GM10847 (cell line): ENCODE results near the gene IL16.

ENCODE experiments used
- POLR2A ChIP-seq: IDR thresholded peaks from 2 replicates; pipeline ENCODE4 v1.6.1; 2011; ENCODE audit not compliant: insufficient read length; ENCODE audit errors: extremely low read depth

IL16 gene

DNA sequence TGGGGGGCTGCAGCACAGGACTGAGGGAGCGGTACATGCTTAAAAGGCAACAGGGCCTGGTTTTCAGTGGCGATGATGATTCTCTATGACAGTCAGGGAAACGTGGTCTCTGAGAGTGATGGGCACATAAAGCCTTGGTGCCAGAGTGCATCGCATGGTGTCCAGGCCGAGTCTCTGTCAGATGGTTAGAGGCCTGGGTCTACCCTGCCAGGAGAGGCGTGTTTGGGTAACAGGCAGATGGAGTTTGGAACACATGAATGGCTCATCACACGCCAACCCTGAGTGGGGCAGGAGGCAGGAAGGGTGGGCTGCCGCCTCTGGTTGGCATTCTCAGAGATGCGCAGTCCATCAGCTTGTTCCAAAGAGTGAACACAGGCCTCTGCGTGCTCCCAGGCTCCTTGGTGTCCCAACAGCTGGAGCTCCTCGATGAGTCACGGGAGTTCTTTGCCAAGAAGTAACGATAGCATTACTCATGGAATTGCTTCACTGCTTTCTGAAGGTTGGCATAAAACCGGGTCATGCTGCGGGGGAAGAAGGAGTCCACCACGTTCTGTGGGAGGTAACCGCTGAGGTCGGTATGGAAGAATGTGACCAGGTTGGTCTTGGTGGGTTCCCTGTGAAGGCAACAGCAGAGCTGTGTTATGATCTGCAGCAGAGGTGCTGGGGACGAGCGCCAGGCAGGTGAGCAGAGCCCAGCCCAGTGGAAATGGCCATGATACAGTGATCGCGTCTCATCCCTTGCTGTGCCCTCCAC lies 116.3 kb downstream of the IL16 start:
- TF ChIP-seq POLR2A: no peak

DNA sequence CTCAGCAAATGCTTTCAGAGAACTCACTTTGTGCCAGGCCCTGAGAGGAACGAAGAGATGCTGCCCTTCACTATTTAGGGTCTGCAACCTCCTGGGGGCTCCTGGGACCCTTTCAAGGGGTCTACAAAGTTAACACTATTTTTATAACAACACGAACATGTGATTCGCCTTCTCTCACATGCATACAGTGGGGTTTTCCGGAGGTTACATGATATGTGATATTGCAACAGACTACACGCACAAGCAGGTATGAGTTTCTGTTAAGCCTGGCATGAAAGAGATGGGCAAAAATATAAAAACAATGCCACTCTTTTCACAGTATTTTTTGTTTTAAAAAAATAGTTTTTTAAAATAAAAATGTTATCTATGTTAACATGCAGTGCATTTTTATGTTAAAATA lies 117.0 kb downstream of the IL16 start:
- no peak for TF ChIP-seq POLR2A

GRCh38 chr15:81314378-81314777 lies 117.7 kb downstream of the IL16 start:
- TF ChIP-seq POLR2A: no peak

DNA sequence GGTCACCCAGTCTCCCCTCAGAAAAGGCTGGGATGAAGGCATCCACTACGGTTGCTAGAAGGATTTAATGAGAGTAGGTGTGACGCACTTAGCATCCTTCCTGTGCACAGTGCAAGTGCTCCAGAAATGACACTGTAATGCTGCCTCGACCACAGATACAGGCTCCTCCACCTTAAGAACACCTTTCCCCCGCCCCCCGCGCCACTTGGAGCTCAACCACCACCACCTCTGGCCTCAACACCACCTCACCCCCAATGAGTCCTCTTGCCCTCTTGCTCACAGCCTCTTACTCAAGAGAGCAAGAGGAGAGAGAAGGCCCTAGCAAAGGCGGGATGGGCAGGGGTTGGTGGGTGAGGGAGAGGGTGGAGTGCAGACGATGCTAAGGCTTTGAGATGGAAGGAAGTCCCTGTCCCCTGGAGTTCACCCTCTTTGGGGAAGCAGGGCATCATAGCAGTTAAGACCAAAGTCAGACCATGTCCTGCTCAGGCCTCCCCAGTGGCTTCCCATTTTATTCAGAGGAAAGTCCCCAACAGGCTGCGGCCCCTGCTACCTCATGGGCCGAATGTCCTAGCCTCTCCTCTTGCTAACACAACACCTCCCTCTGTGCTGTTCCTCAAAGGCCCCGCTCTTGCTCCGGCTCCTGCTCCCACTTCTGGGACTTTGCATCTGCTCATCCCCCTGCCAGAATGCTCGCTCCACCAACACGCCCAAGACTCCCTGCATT lies 118.9 kb downstream of the IL16 start:
- no peak for TF ChIP-seq POLR2A

DNA sequence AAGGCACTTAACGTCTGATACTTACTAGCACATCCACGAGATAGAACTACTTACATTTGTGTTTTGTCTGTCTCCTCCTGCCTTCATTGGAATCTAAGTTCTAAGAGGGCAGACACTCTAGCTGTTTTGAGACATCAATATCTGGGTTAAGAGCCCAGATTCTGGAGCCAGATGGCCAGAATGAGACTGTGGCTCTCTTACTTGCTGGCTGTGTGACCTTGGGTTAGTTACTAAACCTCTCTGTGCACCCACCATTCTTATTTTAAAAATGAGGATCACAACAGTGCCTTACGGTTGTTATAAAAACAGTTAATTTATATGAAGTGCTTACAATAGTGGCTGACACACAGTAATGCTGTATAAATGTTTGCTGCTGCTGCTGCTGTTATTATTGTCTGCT lies 119.6 kb downstream of the IL16 start:
- no peak for TF ChIP-seq POLR2A

DNA sequence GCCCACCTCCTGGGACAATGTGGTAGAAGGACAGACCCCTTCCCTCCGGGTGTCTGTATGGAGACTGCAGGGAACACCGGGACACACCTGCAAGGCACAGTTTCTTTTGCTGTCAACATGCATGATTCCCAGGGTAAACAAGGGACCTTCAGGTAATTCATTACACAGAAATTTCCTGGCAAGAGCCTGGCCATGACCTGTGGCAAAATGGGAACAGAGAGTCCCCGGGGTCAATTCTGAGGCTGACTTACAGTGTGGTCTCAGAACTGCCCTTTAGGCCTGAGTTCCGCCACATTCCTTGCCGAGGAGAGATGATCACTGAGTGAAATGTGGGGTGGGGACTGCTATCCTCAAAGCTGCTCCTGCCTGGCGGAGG lies 121.0 kb downstream of the IL16 start:
- no peak for TF ChIP-seq POLR2A

DNA sequence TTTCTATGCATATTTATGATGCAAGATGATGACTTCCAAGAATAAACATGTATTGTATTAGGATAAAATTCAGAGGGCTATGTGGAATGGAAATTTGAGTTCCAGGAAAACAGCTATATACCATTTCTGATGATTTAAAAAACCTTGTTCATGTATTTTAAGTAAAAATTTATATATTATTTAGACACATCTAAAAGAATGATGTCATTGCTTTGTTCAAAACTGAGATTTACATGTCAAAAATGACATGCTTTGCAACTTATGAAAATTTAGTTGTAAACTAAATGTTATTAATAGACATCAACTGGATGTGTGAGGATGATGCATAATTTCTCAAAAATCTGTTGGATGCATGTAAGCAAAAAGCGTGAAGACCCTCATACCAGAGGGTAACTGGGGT lies 125.0 kb downstream of the IL16 start:
- TF ChIP-seq POLR2A: no peak

DNA sequence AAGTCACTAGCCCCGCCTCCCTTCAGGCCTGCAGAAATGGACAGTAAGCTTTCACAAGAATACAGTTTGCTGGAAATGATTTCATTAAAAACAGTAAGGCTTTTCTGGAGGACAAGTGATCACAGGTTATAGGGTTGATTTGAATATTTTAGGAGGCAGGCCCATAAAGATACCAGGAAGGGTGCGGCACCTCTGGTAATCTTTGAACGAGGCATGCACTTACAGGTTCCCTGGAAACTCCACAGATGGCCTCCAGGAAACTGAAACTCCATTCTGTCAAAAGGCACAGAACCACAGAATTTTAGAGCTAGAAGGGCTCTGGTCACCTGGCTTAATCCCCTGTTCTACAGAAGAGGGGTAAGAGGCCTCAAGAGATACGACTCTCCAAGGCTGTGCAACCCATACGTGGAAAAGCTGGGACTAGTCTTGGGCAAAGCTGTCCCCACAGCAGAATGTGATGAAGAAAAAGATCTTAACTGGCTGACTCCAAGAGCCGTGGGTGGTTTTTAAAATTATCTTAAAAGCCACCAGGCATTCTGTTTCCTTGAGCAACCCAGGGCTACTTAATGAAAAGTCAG lies 126.1 kb downstream of the IL16 start:
- TF ChIP-seq POLR2A: no peak

- no peak for TF ChIP-seq POLR2A
Observed at GRCh38 chr15:81323559-81323943, 126.9 kb downstream of the IL16 start.

GRCh38 chr15:81323944-81324881 lies 127.5 kb downstream of the IL16 start, which contains the start of gene STARD5:
TSS of gene STARD5 (minus strand) at chr15:81324141. CDS start at chr15:81324099, 42 bp downstream.
- TF ChIP-seq POLR2A: peak; percentile 79

- TF ChIP-seq POLR2A: no peak
Observed at GRCh38 chr15:81326466-81327212, 130.0 kb downstream of the IL16 start.

- no peak for TF ChIP-seq POLR2A
Observed at GRCh38 chr15:81327516-81327915, 130.8 kb downstream of the IL16 start.

DNA sequence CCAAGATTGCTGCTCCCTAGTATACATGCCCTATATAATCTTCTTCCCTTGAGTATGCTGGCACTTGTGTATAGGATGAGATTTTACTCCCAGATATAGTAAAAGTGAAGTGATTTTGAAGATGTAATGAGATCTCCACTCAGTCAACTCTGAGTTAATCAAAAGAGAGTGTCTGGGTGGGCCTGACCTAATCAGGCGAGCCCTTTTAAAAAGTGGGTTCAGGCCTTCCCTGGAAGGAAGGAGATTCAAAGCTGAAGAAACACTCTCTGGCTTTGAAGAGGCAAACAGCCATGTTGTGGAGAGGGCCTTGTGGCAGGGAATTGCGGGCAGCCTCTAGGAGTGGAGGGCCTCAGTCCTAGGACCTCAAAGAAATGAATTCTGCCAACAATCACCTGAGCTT lies 132.8 kb downstream of the IL16 start:
- no peak for TF ChIP-seq POLR2A

- TF ChIP-seq POLR2A: no peak
Observed at GRCh38 chr15:81330366-81331090, 133.8 kb downstream of the IL16 start.
